RWPE1 (cell line): ENCODE data around the gene ERG28.

Experiments
- CTCF ChIA-PET: fragments of 350-600 bp; sonication (Branson Sonifier 250); formaldehyde crosslinking; extraction: SDS; loops from one replicate; lab custom pipeline; 2021; lab: Yijun Ruan, JAX
- POLR2A ChIA-PET: fragments of 400-600 bp; formaldehyde crosslinking; extraction: SDS; loops from one replicate; lab custom pipeline; 2020; ENCODE audit warnings: antibody characterized with exemption; ENCODE audit not compliant: low non-redundant PET; lab: Yijun Ruan, JAX
- DNase-seq: peaks from one replicate; pipeline ENCODE4 v3.0.0; 2012; ENCODE audit warnings: low spot score
- H3K27ac ChIP-seq: fragments of 450-650 bp; 2 replicates; pipeline ENCODE4 v1.5.1; 2017
- CTCF ChIP-seq: fragments of 450-650 bp; conservative IDR thresholded peaks from 2 replicates; pipeline ENCODE4 v1.5.1; 2017; ENCODE audit warnings: low read depth, mild to moderate bottlenecking

ERG28 gene

GRCh38 chr14:75689012-75689411, 28.3 kb upstream of the ERG28 start:
- no peak for DNase-seq
- no peak overlapping the region for H3K27ac ChIP-seq
- no peak for TF ChIP-seq CTCF
- POLR2A ChIA-PET: no interaction called here
- CTCF ChIA-PET: no interaction called here

- POLR2A ChIA-PET: no interaction called here
- no peak overlapping the region for H3K27ac ChIP-seq
- CTCF ChIA-PET: interaction anchor here (0.5 kb wide), 1 partner anchor 406 kb away, joined by 5 read pairs; no protein-coding TSS in a partner anchor
- TF ChIP-seq CTCF: no peak
- no peak for DNase-seq
Observed at GRCh38 chr14:75685910-75686309, 25.2 kb upstream of the ERG28 start.

- TF ChIP-seq CTCF: no peak
Observed at GRCh38 chr14:75675265-75675960, 14.7 kb upstream of the ERG28 start.

GRCh38 chr14:75673345-75674035, 12.8 kb upstream of the ERG28 start:
- POLR2A ChIA-PET: no interaction called here
- no peak for DNase-seq
- H3K27ac ChIP-seq: no peak overlapping the region
- TF ChIP-seq CTCF: no peak
- CTCF ChIA-PET: no interaction called here

More at GRCh38 chr14:75675265-75675960, 14.7 kb upstream of the ERG28 start:
- H3K27ac ChIP-seq: no peak overlapping the region
- peak; percentile 48 for DNase-seq
- ChIA-PET POLR2A (no interaction called here), CTCF (interaction anchor here (0.5 to 0.8 kb wide), 3 partner anchors 13 to 495 kb away, joined by 3 to 4 read pairs (median 3); no protein-coding TSS in a partner anchor)

GRCh38 chr14:75672605-75673192, 12.0 kb upstream of the ERG28 start:
- TF ChIP-seq CTCF: no peak
- no peak overlapping the region for H3K27ac ChIP-seq
- ChIA-PET POLR2A (no interaction called here), CTCF (interaction anchor here (0.7 kb wide), 1 partner anchor 595 kb away, joined by 3 read pairs; no protein-coding TSS in a partner anchor)
- no peak for DNase-seq

GRCh38 chr14:75667099-75667765, 6.6 kb upstream of the ERG28 start:
- no peak overlapping the region for H3K27ac ChIP-seq
- no peak for TF ChIP-seq CTCF
- ChIA-PET POLR2A (no interaction called here), CTCF (interaction anchor here (0.7 to 0.9 kb wide), 2 partner anchors 13 to 42 kb away, joined by 3 to 4 read pairs; no protein-coding TSS in a partner anchor)
- DNase-seq: no peak
